NCI-H345 treated with DMSO at 0.1 percent for 48 hours (cell line): Measurements from ENCODE around the gene CASP8AP2.
"Not testable (repeated sequence)": the region's sequence is repeated elsewhere in the genome, so short reads cannot be mapped to it uniquely, and the experiment has no call there.

Experiments used
- DNase-seq: peaks from one replicate; lab custom pipeline; 2025; ENCODE audit not compliant: unreplicated experiment; lab: John Stamatoyannopoulos, UW

The CASP8AP2 gene

GRCh38 chr6:89886378-89887120 is 56.9 kb downstream of the CASP8AP2 start:
- DNase-seq = no peak

DNA sequence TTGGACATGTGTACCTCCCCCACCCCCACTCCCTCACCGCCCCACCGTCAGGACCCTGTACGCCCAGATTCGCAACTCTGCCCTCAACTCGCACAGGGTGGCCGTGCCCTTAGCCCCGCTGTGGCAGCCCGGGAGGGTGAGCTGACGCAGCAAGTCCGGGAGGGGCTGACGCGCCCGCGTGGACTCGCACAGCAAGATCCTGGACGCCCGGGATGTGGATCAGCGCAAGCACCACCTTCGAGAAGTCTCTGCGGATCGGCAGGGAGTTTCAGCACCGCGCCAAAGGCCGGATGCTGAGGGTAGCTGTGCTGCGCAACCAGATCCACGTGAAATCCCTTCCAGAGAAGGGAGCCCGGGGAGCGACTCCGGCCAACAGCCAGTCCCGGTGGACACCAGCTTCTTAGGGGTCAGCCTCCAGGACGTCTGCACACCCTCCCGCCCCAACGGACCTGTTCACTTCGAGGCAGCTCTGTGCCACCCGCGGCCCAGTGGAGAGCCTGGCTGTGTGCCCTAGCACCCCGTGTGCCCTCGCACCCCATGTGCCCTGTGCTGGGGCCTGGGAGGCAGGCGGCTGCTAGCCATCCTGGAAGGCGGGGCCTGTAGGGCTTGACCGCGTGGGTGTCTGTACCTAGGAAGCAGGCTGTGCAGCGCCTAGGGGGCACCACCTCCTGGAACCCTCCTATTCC is 57.9 kb downstream of the CASP8AP2 start:
- no peak for DNase-seq

- DNase-seq = no peak
Measured at GRCh38 chr6:89888138-89888514, 58.4 kb downstream of the CASP8AP2 start.

GRCh38 chr6:89888871-89889270 is 59.2 kb downstream of the CASP8AP2 start:
- no peak for DNase-seq

- DNase-seq = not testable (repeated sequence)
Measured at GRCh38 chr6:89890845-89891528, 61.3 kb downstream of the CASP8AP2 start.

DNA sequence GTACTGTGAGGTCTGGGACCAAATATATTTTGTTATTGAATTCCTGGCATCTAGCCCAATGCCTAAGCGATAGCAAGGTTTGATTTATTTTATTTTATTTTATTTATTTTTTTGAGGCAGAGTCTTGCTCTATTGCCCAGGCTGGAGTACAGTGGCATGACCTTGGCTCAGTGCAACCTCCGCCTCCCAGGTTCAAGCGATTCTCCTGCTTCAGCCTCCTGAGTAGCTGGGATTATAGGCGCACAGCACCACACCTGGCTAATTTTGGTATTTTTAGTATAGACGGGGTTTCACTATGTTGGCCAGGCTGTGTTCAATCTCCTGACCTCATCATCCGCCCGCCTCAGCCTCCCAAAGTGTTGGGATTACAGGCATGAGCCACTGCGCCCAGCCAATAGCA is 62.9 kb downstream of the CASP8AP2 start:
- DNase-seq = not testable (repeated sequence)

DNA sequence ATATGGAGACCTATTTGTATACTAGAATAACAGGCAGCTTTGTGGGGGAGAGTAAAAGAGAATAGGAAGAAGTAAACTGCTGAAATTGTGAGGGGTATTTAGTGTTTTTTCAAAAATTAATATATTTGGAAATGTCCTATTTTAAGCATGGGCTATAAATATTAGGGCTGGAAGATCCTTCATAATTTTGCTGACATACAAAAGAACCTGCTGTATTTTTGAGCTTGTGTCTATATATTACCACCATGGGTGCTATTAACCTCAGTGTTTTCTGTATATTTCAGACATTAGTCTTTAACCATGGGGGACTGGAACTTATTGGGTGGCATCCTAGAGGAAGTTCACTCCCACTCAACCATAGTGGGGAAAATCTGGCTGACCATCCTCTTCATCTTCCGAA is 64.5 kb downstream of the CASP8AP2 start, which contains the start of gene GJA10:
GJA10 (plus strand) TSS at position 301 of the 400 bp plus-strand sequence; CDS start at position 301, 0 bp downstream.
- DNase-seq = no peak

DNA sequence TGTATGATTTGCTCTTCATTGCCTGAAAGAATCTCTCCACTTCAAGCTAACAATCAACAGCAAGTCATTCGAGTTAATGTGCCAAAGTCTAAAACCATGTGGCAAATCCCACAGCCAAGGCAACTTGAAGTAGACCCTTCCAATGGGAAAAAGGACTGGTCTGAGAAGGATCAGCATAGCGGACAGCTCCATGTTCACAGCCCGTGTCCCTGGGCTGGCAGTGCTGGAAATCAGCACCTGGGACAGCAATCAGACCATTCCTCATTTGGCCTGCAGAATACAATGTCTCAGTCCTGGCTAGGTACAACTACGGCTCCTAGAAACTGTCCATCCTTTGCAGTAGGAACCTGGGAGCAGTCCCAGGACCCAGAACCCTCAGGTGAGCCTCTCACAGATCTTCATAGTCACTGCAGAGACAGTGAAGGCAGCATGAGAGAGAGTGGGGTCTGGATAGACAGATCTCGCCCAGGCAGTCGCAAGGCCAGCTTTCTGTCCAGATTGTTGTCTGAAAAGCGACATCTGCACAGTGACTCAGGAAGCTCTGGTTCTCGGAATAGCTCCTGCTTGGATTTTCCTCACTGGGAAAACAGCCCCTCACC is 65.7 kb downstream of the CASP8AP2 start:
- DNase-seq = no peak

GRCh38 chr6:89910001-89910901 is 80.6 kb downstream of the CASP8AP2 start:
- DNase-seq = not testable (repeated sequence)

- no peak for DNase-seq
Measured at GRCh38 chr6:89910902-89911240, 81.2 kb downstream of the CASP8AP2 start.

DNA sequence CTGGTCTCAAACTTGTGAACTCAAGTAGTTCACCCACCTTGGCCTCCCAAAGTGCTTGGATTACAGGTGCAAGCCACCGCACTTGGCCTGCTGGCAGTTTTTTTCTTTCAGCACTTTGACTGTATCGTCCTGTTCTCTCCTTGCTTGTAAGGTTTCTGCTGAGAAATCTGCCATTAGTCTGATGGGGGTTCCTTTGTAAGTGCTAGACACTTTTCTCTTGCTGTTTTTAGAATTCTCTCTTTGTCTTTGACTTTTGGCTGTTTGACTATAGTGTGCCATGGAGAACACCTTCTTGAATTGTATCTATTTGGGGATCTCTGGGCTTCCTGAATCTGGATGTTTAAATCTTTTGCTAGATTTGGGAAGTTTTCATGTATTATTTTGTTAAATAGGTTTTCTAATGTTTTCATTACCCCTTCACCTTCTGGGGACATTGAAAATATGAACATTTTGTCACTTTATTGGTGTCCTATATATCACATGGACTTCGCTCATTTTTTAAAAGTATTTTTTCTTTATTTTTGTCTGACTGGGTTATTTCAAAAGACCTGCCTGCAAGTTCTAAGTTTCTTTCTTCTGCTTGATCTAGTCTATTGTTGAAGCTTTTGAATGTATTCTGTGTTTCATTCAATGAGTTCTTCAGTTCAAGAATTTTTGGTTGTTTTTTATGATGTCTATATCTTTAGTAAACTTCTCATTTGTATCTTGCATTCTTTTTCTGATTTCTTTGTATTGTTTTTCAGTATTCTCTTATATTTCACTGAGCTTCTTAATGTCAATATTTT is 86.6 kb downstream of the CASP8AP2 start:
- DNase-seq = no peak

- no peak for DNase-seq
Measured at GRCh38 chr6:89917216-89917615, 87.5 kb downstream of the CASP8AP2 start.

- no peak for DNase-seq
Measured at GRCh38 chr6:89917801-89918366, 88.2 kb downstream of the CASP8AP2 start.
